Mesodermal cell (in vitro differentiated cells): ENCODE results near the gene P2RX4.

ENCODE experiments used
- H3K27ac ChIP-seq: 2 replicates; pipeline ENCODE4 v1.7.0; 2013; ENCODE audit warnings: mild to moderate bottlenecking, low read depth, low read length, moderate library complexity; ENCODE audit not compliant: severe bottlenecking
- H3K36me3 ChIP-seq: 2 replicates; pipeline ENCODE4 v1.7.1; 2013; ENCODE audit warnings: mild to moderate bottlenecking, low read length, moderate library complexity; ENCODE audit not compliant: control insufficient read depth, insufficient read depth
- H3K4me1 ChIP-seq: one replicate; pipeline ENCODE4 v1.7.1; 2013; ENCODE audit warnings: mild to moderate bottlenecking, low read length; ENCODE audit not compliant: insufficient read depth, control insufficient read depth, poor library complexity, severe bottlenecking
- H3K4me3 ChIP-seq: 2 replicates; pipeline ENCODE4 v1.7.0; 2013; ENCODE audit warnings: low read length, control low read depth, mild to moderate bottlenecking; ENCODE audit not compliant: insufficient read depth, poor library complexity, severe bottlenecking; ENCODE audit errors: extremely low read depth
- H3K9me3 ChIP-seq: 2 replicates; pipeline ENCODE4 v1.7.1; 2013; ENCODE audit warnings: mild to moderate bottlenecking, low read length, moderate library complexity; ENCODE audit not compliant: control insufficient read depth
- WGBS, 2 experiments: methylation state at CpG; one replicate each; pipeline ENCODE4 v1.1.5; 2013; ENCODE audit warnings: missing lambda C conversion rate in 2 of 2; ENCODE audit not compliant: insufficient coverage in 2 of 2; 5-methylcytosine and 5-hydroxymethylcytosine counted together

Gene P2RX4

GRCh38 chr12:121260091-121260490 lies 50.2 kb downstream of the P2RX4 start:
- Histone ChIP-seq H3K4me1 (no peaks in the 10 kb centered on the region), H3K9me3 (no peaks in the 10 kb centered on the region), H3K36me3 (peaks cover 44% of the 10 kb centered on the region), H3K27ac (no peak overlapping the region), H3K4me3 (no peak overlapping the region)
- WGBS, 2 experiments, result 89 to 98% methylated on average over 5 to 6 of the region's 7 CpGs

GRCh38 chr12:121261398-121261797 lies 51.5 kb downstream of the P2RX4 start:
- Histone ChIP-seq H3K36me3 (peaks cover 44% of the 10 kb centered on the region), H3K4me1 (no peaks in the 10 kb centered on the region), H3K4me3 (no peak overlapping the region), H3K9me3 (no peaks in the 10 kb centered on the region), H3K27ac (no peak overlapping the region)
- 95% methylated on average over 3 to 6 of the region's 6 CpGs for WGBS, 2 experiments

GRCh38 chr12:121263206-121263935 lies 53.4 kb downstream of the P2RX4 start:
- Histone ChIP-seq H3K4me3 (no peak overlapping the region), H3K27ac (no peak overlapping the region), H3K9me3 (no peaks in the 10 kb centered on the region), H3K4me1 (no peaks in the 10 kb centered on the region), H3K36me3 (peaks cover 57% of the 10 kb centered on the region)
- 85 to 98% methylated on average over 6 to 9 of the region's 10 CpGs for WGBS, 2 experiments

GRCh38 chr12:121264135-121264534 lies 54.2 kb downstream of the P2RX4 start:
- no peak overlapping the region for H3K27ac ChIP-seq
- 83 to 89% methylated on average over 3 to 6 of the region's 8 CpGs for WGBS, 2 experiments
- H3K4me3 ChIP-seq, result no peak overlapping the region
- no peaks in the 10 kb centered on the region for H3K9me3 ChIP-seq
- H3K4me1 ChIP-seq, result no peaks in the 10 kb centered on the region
- H3K36me3 ChIP-seq, result peaks cover 61% of the 10 kb centered on the region

GRCh38 chr12:121264951-121265515 lies 55.1 kb downstream of the P2RX4 start:
- peaks cover 61% of the 10 kb centered on the region for H3K36me3 ChIP-seq
- no peak overlapping the region for H3K4me3 ChIP-seq
- 96% methylated on average over 8 to 9 of the region's 10 CpGs for WGBS, 2 experiments
- H3K9me3 ChIP-seq, result no peaks in the 10 kb centered on the region
- H3K27ac ChIP-seq, result no peak overlapping the region
- H3K4me1 ChIP-seq, result no peaks in the 10 kb centered on the region

GRCh38 chr12:121267822-121268221 lies 57.9 kb downstream of the P2RX4 start:
- H3K9me3 ChIP-seq, result no peaks in the 10 kb centered on the region
- H3K4me1 ChIP-seq, result no peaks in the 10 kb centered on the region
- peaks cover 58% of the 10 kb centered on the region for H3K36me3 ChIP-seq
- WGBS, 2 experiments, result no CpG with 5 or more reads among the region's 1 CpG
- H3K4me3 ChIP-seq, result no peak overlapping the region
- no peak overlapping the region for H3K27ac ChIP-seq

- 94 to 95% methylated on average over 11 to 14 of the region's 14 CpGs for WGBS, 2 experiments
- no peaks in the 10 kb centered on the region for H3K9me3 ChIP-seq
- no peak overlapping the region for H3K27ac ChIP-seq
- H3K36me3 ChIP-seq, result peaks cover 34% of the 10 kb centered on the region
- H3K4me3 ChIP-seq, result no peak overlapping the region
- H3K4me1 ChIP-seq, result no peaks in the 10 kb centered on the region
These were observed 63.5 kb downstream of the P2RX4 start for GRCh38 chr12:121273364-121273896.

- Histone ChIP-seq H3K9me3 (no peaks in the 10 kb centered on the region), H3K27ac (no peak overlapping the region), H3K4me1 (no peaks in the 10 kb centered on the region), H3K36me3 (peaks cover 27% of the 10 kb centered on the region), H3K4me3 (no peak overlapping the region)
- 97% methylated on average over 34 to 35 of the region's 35 CpGs for WGBS, 2 experiments
These were observed 64.3 kb downstream of the P2RX4 start for GRCh38 chr12:121274036-121274763.

GRCh38 chr12:121277374-121277759 lies 67.4 kb downstream of the P2RX4 start:
- WGBS, 2 experiments, result 72% methylated on average over 2 of the region's 6 CpGs; no CpG with 5 or more reads in 1 of the 2 experiments
- Histone ChIP-seq H3K4me1 (no peaks in the 10 kb centered on the region), H3K9me3 (no peaks in the 10 kb centered on the region), H3K36me3 (peaks cover 15% of the 10 kb centered on the region), H3K4me3 (no peak overlapping the region), H3K27ac (no peak overlapping the region)

- Histone ChIP-seq H3K4me1 (no peaks in the 10 kb centered on the region), H3K36me3 (peaks cover 19% of the 10 kb centered on the region), H3K4me3 (no peak overlapping the region), H3K27ac (no peak overlapping the region), H3K9me3 (no peaks in the 10 kb centered on the region)
- WGBS, 2 experiments, result 91 to 93% methylated on average over 14 to 15 of the region's 15 CpGs
These were observed 68.5 kb downstream of the P2RX4 start for GRCh38 chr12:121278169-121279070.
